ENCODE measurements around the gene NLRC5.

Gene NLRC5

DNA sequence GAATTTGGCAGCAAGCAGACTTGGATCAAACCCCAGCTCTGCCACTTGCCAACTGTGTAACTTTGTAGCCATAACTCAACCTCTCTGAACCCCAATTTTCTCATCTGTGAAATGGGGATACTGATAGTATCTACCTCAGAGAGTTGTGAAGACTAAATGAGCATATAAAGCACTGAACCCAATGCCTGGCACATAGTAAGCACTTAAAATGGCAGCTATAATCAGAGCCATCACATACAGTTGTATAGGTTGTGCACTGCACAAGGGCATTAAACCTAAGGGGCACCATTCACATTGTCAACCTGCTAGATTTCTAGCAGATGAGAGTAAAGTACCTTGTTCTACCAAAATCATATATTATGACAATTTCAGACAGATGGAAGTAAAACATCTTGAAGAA is 92.4 kb downstream of the NLRC5 start:
- TF ChIP-seq, protein P1, sequence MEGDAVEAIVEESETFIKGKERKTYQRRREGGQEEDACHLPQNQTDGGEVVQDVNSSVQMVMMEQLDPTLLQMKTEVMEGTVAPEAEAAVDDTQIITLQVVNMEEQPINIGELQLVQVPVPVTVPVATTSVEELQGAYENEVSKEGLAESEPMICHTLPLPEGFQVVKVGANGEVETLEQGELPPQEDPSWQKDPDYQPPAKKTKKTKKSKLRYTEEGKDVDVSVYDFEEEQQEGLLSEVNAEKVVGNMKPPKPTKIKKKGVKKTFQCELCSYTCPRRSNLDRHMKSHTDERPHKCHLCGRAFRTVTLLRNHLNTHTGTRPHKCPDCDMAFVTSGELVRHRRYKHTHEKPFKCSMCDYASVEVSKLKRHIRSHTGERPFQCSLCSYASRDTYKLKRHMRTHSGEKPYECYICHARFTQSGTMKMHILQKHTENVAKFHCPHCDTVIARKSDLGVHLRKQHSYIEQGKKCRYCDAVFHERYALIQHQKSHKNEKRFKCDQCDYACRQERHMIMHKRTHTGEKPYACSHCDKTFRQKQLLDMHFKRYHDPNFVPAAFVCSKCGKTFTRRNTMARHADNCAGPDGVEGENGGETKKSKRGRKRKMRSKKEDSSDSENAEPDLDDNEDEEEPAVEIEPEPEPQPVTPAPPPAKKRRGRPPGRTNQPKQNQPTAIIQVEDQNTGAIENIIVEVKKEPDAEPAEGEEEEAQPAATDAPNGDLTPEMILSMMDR (IDR thresholded peaks at IDR 0.05) = no peak
- no peak overlapping the region for H3K27ac ChIP-seq
- DNase-seq (ENCODE audit: low spot score) = no peak
- H3K4me3 ChIP-seq = no peak overlapping the region

- no peak for DNase-seq (ENCODE audit: low spot score)
- H3K27ac ChIP-seq = no peak overlapping the region
- no peak overlapping the region for H3K4me3 ChIP-seq
- TF ChIP-seq, protein P1 (IDR thresholded peaks at IDR 0.05) = no peak
These were observed 93.3 kb downstream of the NLRC5 start for GRCh38 chr16:57082664-57083063.

DNA sequence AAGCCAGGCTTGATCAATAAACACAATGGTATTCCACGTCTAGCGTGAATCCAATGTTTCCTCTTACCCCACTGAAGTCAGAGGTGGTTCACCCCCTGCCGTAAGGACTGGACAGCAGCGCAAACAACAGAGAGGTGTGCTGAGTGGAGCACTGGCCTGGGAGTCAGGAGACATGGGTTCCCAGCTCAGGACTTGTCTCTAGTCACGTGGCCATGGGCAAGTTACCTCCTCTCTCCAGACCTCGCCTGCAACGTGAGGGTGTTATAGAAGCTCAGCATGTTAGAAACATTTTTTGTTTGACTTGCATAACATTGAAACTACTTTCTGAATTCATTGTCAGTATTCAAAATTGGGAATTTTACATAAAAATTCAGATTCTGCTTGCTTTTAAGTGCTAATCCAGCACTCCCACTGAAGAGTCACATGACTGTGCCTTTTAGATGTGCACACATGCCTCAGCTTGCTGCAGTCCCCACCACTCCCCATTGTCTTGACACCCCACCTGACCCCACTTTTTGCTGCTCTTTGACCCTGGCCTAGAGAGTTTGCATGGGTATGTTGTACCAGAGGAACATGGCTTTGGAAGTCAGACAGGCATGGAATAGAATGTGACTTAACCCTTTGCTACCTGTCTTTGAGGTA is 94.2 kb downstream of the NLRC5 start:
- no peak for DNase-seq (ENCODE audit: low spot score)
- TF ChIP-seq, protein P1 (IDR thresholded peaks at IDR 0.05) = no peak
- no peak overlapping the region for H3K4me3 ChIP-seq
- no peak overlapping the region for H3K27ac ChIP-seq

DNA sequence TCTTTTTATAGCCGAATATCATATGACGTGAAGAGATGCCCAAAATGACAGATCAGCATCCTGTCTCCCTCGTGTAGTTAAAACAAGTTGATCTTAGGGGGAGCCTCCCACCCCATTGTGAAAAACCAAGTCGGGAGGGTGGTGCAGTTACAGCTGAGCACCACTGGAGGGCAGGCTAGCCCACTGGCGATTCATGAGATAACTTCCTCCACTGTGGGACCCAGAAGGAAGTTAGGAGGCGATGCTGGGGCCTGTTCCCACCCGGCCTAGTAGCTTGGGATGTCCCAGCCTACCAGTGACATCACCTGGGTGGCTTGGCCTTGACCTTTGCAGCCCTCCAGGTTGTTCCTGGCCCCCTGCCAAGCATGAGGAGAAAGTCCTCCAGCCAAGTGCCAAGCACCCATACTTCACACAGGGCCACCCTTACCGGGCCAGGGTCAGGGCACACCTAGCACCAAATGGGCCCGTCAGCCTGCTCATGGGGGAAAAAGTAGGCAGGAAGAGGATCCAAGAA is 95.0 kb downstream of the NLRC5 start:
- peak overlapping the region in 1 of 2 donors; percentile 31 for H3K27ac ChIP-seq
- TF ChIP-seq, protein P1 (IDR thresholded peaks at IDR 0.05) = peak; percentile 97
- no peak overlapping the region for H3K4me3 ChIP-seq
- DNase-seq (ENCODE audit: low spot score) = peak; percentile 84

GRCh38 chr16:57084996-57085395 is 95.6 kb downstream of the NLRC5 start:
- TF ChIP-seq, protein P1 (IDR thresholded peaks at IDR 0.05) = no peak
- no peak for DNase-seq (ENCODE audit: low spot score)
- Histone ChIP-seq H3K4me3 (no peak overlapping the region), H3K27ac (no peak overlapping the region)

GRCh38 chr16:57087003-57087402 is 97.6 kb downstream of the NLRC5 start:
- DNase-seq (ENCODE audit: low spot score) = no peak
- H3K4me3 ChIP-seq = no peak overlapping the region
- TF ChIP-seq, protein P1 (IDR thresholded peaks at IDR 0.05) = no peak
- H3K27ac ChIP-seq = no peak overlapping the region

DNA sequence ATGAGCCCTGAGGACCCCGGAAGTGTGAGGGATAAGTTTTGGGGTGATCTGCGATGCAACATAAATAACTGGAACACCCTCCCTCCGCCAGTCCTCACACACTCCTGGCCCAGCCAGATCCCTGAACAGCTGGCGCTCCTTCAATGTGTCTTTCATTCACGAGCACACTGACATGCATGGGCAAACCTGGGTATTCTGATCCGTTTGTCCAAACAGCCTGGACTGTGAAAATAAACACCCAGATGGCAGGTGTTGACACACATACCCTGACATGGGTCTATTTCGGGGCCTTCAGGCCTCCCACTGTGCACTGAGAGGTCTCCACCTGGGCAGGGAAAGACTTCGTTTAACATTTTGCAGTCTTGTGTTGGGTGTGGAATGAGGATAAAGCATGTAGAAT is 100.0 kb downstream of the NLRC5 start:
- DNase-seq (ENCODE audit: low spot score) = no peak
- no peak overlapping the region for H3K27ac ChIP-seq
- H3K4me3 ChIP-seq = no peak overlapping the region
- TF ChIP-seq, protein P1 (IDR thresholded peaks at IDR 0.05) = no peak

All from coronary artery (tissue), 2 donors.